Body of pancreas (tissue), 4 donors: ENCODE measurements around the gene ERCC6L2. TPM values are rescaled to one million over a fixed set of nuclear protein-coding genes. Genes with fewer than 3 reads are reported as not detected.

Experiments used
- ATAC-seq: fragments of 150-250 bp; one replicate; pipeline ENCODE4 v1.9.1; 2016
- DNase-seq, 4 donors: peaks; one replicate each; pipeline ENCODE4 v3.0.0-alpha.2; 2019
- H3K27ac ChIP-seq, 4 donors: fragments of 200-600 bp; sonication (generic); 1 replicate in 3 of 4; 2 replicates in 1 of 4; pipeline versions ENCODE4 v1.5.1 to v1.6.1; 2016 to 2019; ENCODE audit warnings: mild to moderate bottlenecking in 1 of 4, mixed read lengths in 1 of 4, moderate library complexity in 1 of 4
- H3K27me3 ChIP-seq, 2 donors: fragments of 200-600 bp; sonication (generic); one replicate each; pipeline ENCODE4 v1.6.0; 2016; ENCODE audit warnings: mild to moderate bottlenecking in 1 of 2
- H3K36me3 ChIP-seq, 2 donors: fragments of 200-600 bp; sonication (generic); replicated peaks in 1 of 2; 2 replicates each; pipeline ENCODE4 v1.5.1; 2016; ENCODE audit warnings: low read depth in 2 of 2; ENCODE audit not compliant: insufficient read depth in 1 of 2
- H3K4me1 ChIP-seq: fragments of 200-600 bp; sonication (generic); one replicate; pipeline ENCODE4 v1.6.0; 2016
- H3K4me3 ChIP-seq, 2 donors: fragments of 200-600 bp; sonication (generic); 1 replicate in 1 of 2; 2 replicates in 1 of 2; pipeline ENCODE4 v1.5.1; 2016 to 2019
- H3K9me3 ChIP-seq, 3 donors: fragments of 200-600 bp; sonication (generic); 1 replicate in 2 of 3; 2 replicates in 1 of 3; pipeline ENCODE4 v1.5.1; 2016
- CTCF ChIP-seq, 7 experiments: fragments of 450-650 bp in 4 of 7; fragments of 200-600 bp in 3 of 7; sonication (generic) in 3 of 7; IDR thresholded peaks; one replicate each; pipeline ENCODE4 v1.5.1; 2016 to 2019; ENCODE audit warnings: antibody characterized with exemption in 7 of 7
- POLR2A ChIP-seq, 3 donors: fragments of 450-650 bp; IDR thresholded peaks; one replicate each; pipeline ENCODE4 v1.6.1; 2016; ENCODE audit warnings: antibody characterized with exemption in 3 of 3, mild to moderate bottlenecking in 2 of 3
- WGBS, 2 donors: methylation state at CpG; one replicate each; pipeline ENCODE4 v1.1.5; 2017; 5-methylcytosine and 5-hydroxymethylcytosine counted together
- intact Hi-C: fragments of 100-400 bp; cut with DNase I; formaldehyde crosslinking; loops from one replicate; pipeline ENCODE4 v1.15.1; 2023
- total RNA-seq, 2 donors: library from RNA; depleted of rRNA; stranded (reverse); fragments of >200 nt; gene quantifications; one replicate each; pipeline ENCODE4 v1.1.0, GENCODE V29; 2016

Gene ERCC6L2
- total RNA-seq, 2 donors from 2014 or later, result 30.4 to 58.3 TPM

- TF ChIP-seq CTCF (IDR thresholded peaks at IDR 0.05), result no peak
- TF ChIP-seq POLR2A (IDR thresholded peaks at IDR 0.05), result no peak
These were observed 79.4 kb downstream of the ERCC6L2 start for GRCh38 chr9:95954940-95955339.

GRCh38 chr9:95962936-95963335 is 87.4 kb downstream of the ERCC6L2 start:
- DNase-seq, result no peak
- intact Hi-C loops, result no loop called here

More at GRCh38 chr9:95954940-95955339, 79.4 kb downstream of the ERCC6L2 start:
- no peak for DNase-seq
- H3K36me3 ChIP-seq, result peaks cover 0 to 2% of the 10 kb centered on the region in 2 donors
- H3K27ac ChIP-seq, result no peak overlapping the region
- no peaks in the 10 kb centered on the region for H3K9me3 ChIP-seq
- no peaks in the 10 kb centered on the region for H3K27me3 ChIP-seq
- no peak overlapping the region for H3K4me3 ChIP-seq
- H3K4me1 ChIP-seq, result no peaks in the 10 kb centered on the region
- intact Hi-C loops, result no loop called here
- no peak for ATAC-seq
- WGBS, 2 donors, result 83 to 94% methylated on average over 2 of the region's 2 CpGs

GRCh38 chr9:95963659-95964058 is 88.2 kb downstream of the ERCC6L2 start:
- 93 to 98% methylated on average over 3 of the region's 3 CpGs for WGBS, 2 donors
- no peak for ATAC-seq

More at GRCh38 chr9:95962936-95963335, 87.4 kb downstream of the ERCC6L2 start:
- no peak overlapping the region for H3K27ac ChIP-seq
- TF ChIP-seq CTCF (IDR thresholded peaks at IDR 0.05) (no peak), POLR2A (IDR thresholded peaks at IDR 0.05) (no peak)
- ATAC-seq, result no peak
- H3K27me3 ChIP-seq, result peaks cover 0 to 2% of the 10 kb centered on the region in 2 donors
- no peak overlapping the region for H3K4me3 ChIP-seq
- H3K4me1 ChIP-seq, result no peaks in the 10 kb centered on the region
- no peaks in the 10 kb centered on the region for H3K36me3 ChIP-seq
- WGBS, 2 donors, result 80 to 83% methylated on average over 2 of the region's 2 CpGs
- H3K9me3 ChIP-seq, result no peaks in the 10 kb centered on the region

GRCh38 chr9:95966306-95966705 is 90.8 kb downstream of the ERCC6L2 start:
- intact Hi-C loops, result no loop called here
- ATAC-seq, result no peak
- H3K9me3 ChIP-seq, result no peaks in the 10 kb centered on the region
- no peak for DNase-seq
- peaks cover 0 to 2% of the 10 kb centered on the region in 2 donors for H3K27me3 ChIP-seq
- no peak overlapping the region for H3K27ac ChIP-seq
- TF ChIP-seq POLR2A (IDR thresholded peaks at IDR 0.05), result no peak
- TF ChIP-seq CTCF (IDR thresholded peaks at IDR 0.05), result no peak
- WGBS, 2 donors, result 74 to 83% methylated on average over 2 of the region's 2 CpGs
- no peaks in the 10 kb centered on the region for H3K4me1 ChIP-seq
- no peak overlapping the region for H3K4me3 ChIP-seq
- no peaks in the 10 kb centered on the region for H3K36me3 ChIP-seq

More at GRCh38 chr9:95963659-95964058, 88.2 kb downstream of the ERCC6L2 start:
- DNase-seq, result no peak
- Histone ChIP-seq H3K9me3 (no peaks in the 10 kb centered on the region), H3K4me3 (no peak overlapping the region), H3K4me1 (no peaks in the 10 kb centered on the region), H3K27ac (no peak overlapping the region), H3K36me3 (no peaks in the 10 kb centered on the region), H3K27me3 (peaks cover 0 to 2% of the 10 kb centered on the region in 2 donors)
- intact Hi-C loops, result no loop called here
- TF ChIP-seq CTCF (IDR thresholded peaks at IDR 0.05) (no peak), POLR2A (IDR thresholded peaks at IDR 0.05) (no peak)

- DNase-seq (no peak), ATAC-seq (no peak)
- Histone ChIP-seq H3K27me3 (no peaks in the 10 kb centered on the region), H3K4me3 (no peak overlapping the region), H3K4me1 (no peaks in the 10 kb centered on the region), H3K9me3 (no peaks in the 10 kb centered on the region), H3K36me3 (no peaks in the 10 kb centered on the region), H3K27ac (no peak overlapping the region)
- intact Hi-C loops, result no loop called here
- TF ChIP-seq CTCF (IDR thresholded peaks at IDR 0.05) (no peak), POLR2A (IDR thresholded peaks at IDR 0.05) (no peak)
These were observed 94.8 kb downstream of the ERCC6L2 start for GRCh38 chr9:95970317-95970716.
